GM19455 (cell line): ENCODE data around the gene PA2G4.
"Not testable (repeated sequence)": the region's sequence is repeated elsewhere in the genome, so short reads cannot be mapped to it uniquely, and the experiment has no call there.

Experiments
- ATAC-seq: cut with Tn5 transposase; IDR thresholded peaks from one replicate; pipeline ENCODE4 v1.9.1; 2021; ENCODE audit not compliant: unreplicated experiment

Gene PA2G4

GRCh38 chr12:56099787-56100186 is 4.6 kb upstream of the PA2G4 start:
- no peak for ATAC-seq

GRCh38 chr12:56101045-56101444 is 3.3 kb upstream of the PA2G4 start:
- ATAC-seq: no peak

- no peak for ATAC-seq
Measured at GRCh38 chr12:56102683-56103065, 1.7 kb upstream of the PA2G4 start.

- no peak for ATAC-seq
Measured at GRCh38 chr12:56103066-56103711, 1.2 kb upstream of the PA2G4 start.

GRCh38 chr12:56103823-56104108 is 593 bp upstream of the PA2G4 start:
- ATAC-seq: no peak

GRCh38 chr12:56104815-56105608 is 653 bp downstream of the PA2G4 start:
- peak; percentile 14 for ATAC-seq

- no peak for ATAC-seq
Measured at GRCh38 chr12:56105609-56105902, 1.2 kb downstream of the PA2G4 start.

- ATAC-seq: no peak
Measured at GRCh38 chr12:56107242-56107641, 2.9 kb downstream of the PA2G4 start.

- ATAC-seq: no peak
Measured at GRCh38 chr12:56110571-56110970, 6.2 kb downstream of the PA2G4 start.

- ATAC-seq: no peak
Measured at GRCh38 chr12:56114084-56114483, 9.7 kb downstream of the PA2G4 start.

- no peak for ATAC-seq
Measured at GRCh38 chr12:56115329-56115728, 11.0 kb downstream of the PA2G4 start.

GRCh38 chr12:56116267-56117081 is 12.1 kb downstream of the PA2G4 start, which contains the start of gene RPL41:
Gene RPL41, plus strand, starts transcription at chr12:56116633.
- no peak for ATAC-seq

- ATAC-seq: not testable (repeated sequence)
Measured at GRCh38 chr12:56117082-56117706, 12.8 kb downstream of the PA2G4 start.

GRCh38 chr12:56117778-56118687 is 13.7 kb downstream of the PA2G4 start, which contains the start of gene ZC3H10:
Gene ZC3H10, plus strand, starts transcription at chr12:56118266. Its CDS starts 2,297 bp downstream, at chr12:56120563.
- ATAC-seq: peak; percentile 83

GRCh38 chr12:56118688-56119357 is 14.5 kb downstream of the PA2G4 start:
- ATAC-seq: peak; percentile 8

- ATAC-seq: no peak
Measured at GRCh38 chr12:56119361-56119796, 15.0 kb downstream of the PA2G4 start.

- no peak for ATAC-seq
Measured at GRCh38 chr12:56120158-56120846, 15.9 kb downstream of the PA2G4 start.

- no peak for ATAC-seq
Measured at GRCh38 chr12:56121204-56121870, 17.0 kb downstream of the PA2G4 start.

GRCh38 chr12:56122637-56123036 is 18.3 kb downstream of the PA2G4 start:
- ATAC-seq: no peak
